HEK293 (cell line): ENCODE results near the gene GSC2.
A peak's percentile ranks its signal among the peaks of the same experiment; 100 is the strongest.

ENCODE experiments used
- CTCF ChIA-PET: fragments of 350-600 bp; formaldehyde crosslinking; extraction: SDS; loops from one replicate; lab custom pipeline; 2021; ENCODE audit warnings: antibody characterized with exemption; lab: Yijun Ruan, JAX
- POLR2A ChIA-PET: fragments of 300-600 bp; formaldehyde crosslinking; extraction: SDS; loops from one replicate; lab custom pipeline; 2020; ENCODE audit warnings: antibody characterized with exemption, inconsistent platforms; lab: Yijun Ruan, JAX
- H3K27ac ChIP-seq: fragments of 200-500 bp; sonication (Bioruptor generic); 2 replicates; pipeline ENCODE4 v1.5.1; 2014; ENCODE audit warnings: low read depth, low read length, control low read depth, inconsistent platforms; ENCODE audit errors: extremely low read depth
- H3K36me3 ChIP-seq, 2 experiments: fragments of 200-500 bp in 1 of 2; sonication (Bioruptor generic) in 1 of 2; 1 replicate in 1 of 2; 2 replicates in 1 of 2; pipeline ENCODE4 v1.5.1; 2014 to 2017; ENCODE audit warnings: inconsistent platforms in 2 of 2, low read length in 2 of 2; ENCODE audit not compliant: control insufficient read depth in 2 of 2, insufficient read depth in 1 of 2
- H3K4me1 ChIP-seq: fragments of 200-500 bp; sonication (Bioruptor generic); 2 replicates; pipeline ENCODE4 v1.5.1; 2014; ENCODE audit warnings: mild to moderate bottlenecking, low read length, inconsistent platforms; ENCODE audit not compliant: control insufficient read depth, insufficient read depth
- H3K4me3 ChIP-seq: 2 replicates; pipeline ENCODE4 v1.5.1; 2011; ENCODE audit warnings: low read depth, mild to moderate bottlenecking, control low read depth, low read length, moderate library complexity
- H3K9me3 ChIP-seq: fragments of 200-500 bp; sonication (Bioruptor generic); 2 replicates; pipeline ENCODE4 v1.5.1; 2014; ENCODE audit warnings: low read depth, low read length, inconsistent platforms; ENCODE audit not compliant: control insufficient read depth, insufficient read depth
- BCL11A ChIP-seq: fragments of 450-650 bp; formaldehyde crosslinking; IDR thresholded peaks from 2 replicates; pipeline ENCODE4 v1.5.1; 2016; ENCODE audit warnings: low read depth, missing biosample characterization, missing genetic modification characterization
- FEZF1 ChIP-seq: fragments of 450-650 bp; formaldehyde crosslinking; IDR thresholded peaks from 2 replicates; pipeline ENCODE4 v1.5.1; 2016; ENCODE audit warnings: missing biosample characterization, missing genetic modification characterization
- GFI1B ChIP-seq: fragments of 450-650 bp; formaldehyde crosslinking; IDR thresholded peaks from 2 replicates; pipeline ENCODE4 v1.5.1; 2016; ENCODE audit warnings: missing biosample characterization, missing genetic modification characterization
- GLI2 ChIP-seq: fragments of 450-650 bp; formaldehyde crosslinking; IDR thresholded peaks from 2 replicates; pipeline ENCODE4; 2017; ENCODE audit warnings: missing biosample characterization, missing genetic modification characterization, low read depth, borderline replicate concordance
- KLF10 ChIP-seq: fragments of 450-650 bp; IDR thresholded peaks from 2 replicates; pipeline ENCODE4 v1.5.1; 2018; ENCODE audit warnings: missing biosample characterization, mild to moderate bottlenecking, missing genetic modification characterization
- MEIS1 ChIP-seq: sonication (generic); formaldehyde crosslinking; IDR thresholded peaks from 2 replicates; pipeline ENCODE4 v1.8.1; 2022; ENCODE audit warnings: missing genetic modification reagents, mild to moderate bottlenecking, borderline replicate concordance
- PATZ1 ChIP-seq: fragments of 450-650 bp; formaldehyde crosslinking; IDR thresholded peaks from 2 replicates; pipeline ENCODE4 v1.5.1; 2016; ENCODE audit warnings: missing biosample characterization, missing genetic modification characterization
- PRDM1 ChIP-seq: fragments of 450-650 bp; formaldehyde crosslinking; IDR thresholded peaks from 2 replicates; pipeline ENCODE4; 2016; ENCODE audit warnings: missing biosample characterization, missing genetic modification characterization
- REPIN1 ChIP-seq: fragments of 450-650 bp; formaldehyde crosslinking; IDR thresholded peaks from 2 replicates; pipeline ENCODE4 v1.5.1; 2017; ENCODE audit warnings: missing biosample characterization, missing genetic modification characterization, low read depth
- TSHZ1 ChIP-seq: fragments of 450-650 bp; formaldehyde crosslinking; IDR thresholded peaks from 2 replicates; pipeline ENCODE4 v1.5.1; 2016; ENCODE audit warnings: missing biosample characterization, missing genetic modification characterization, borderline replicate concordance
- ZNF132 ChIP-seq: fragments of 450-650 bp; formaldehyde crosslinking; IDR thresholded peaks from 2 replicates; pipeline ENCODE4 v1.5.1; 2017; ENCODE audit warnings: missing biosample characterization, missing genetic modification characterization, borderline replicate concordance
- ZNF16 ChIP-seq: fragments of 450-650 bp; formaldehyde crosslinking; IDR thresholded peaks from 2 replicates; pipeline ENCODE4 v1.5.1; 2016; ENCODE audit warnings: low read depth, missing biosample characterization, missing genetic modification characterization
- ZNF23 ChIP-seq: fragments of 450-650 bp; formaldehyde crosslinking; IDR thresholded peaks from 2 replicates; pipeline ENCODE4 v1.5.1; 2016; ENCODE audit warnings: missing biosample characterization, missing genetic modification characterization, borderline replicate concordance
- ZNF292 ChIP-seq: fragments of 450-650 bp; formaldehyde crosslinking; IDR thresholded peaks from 2 replicates; pipeline ENCODE4 v1.5.1; 2016; ENCODE audit warnings: low read depth, missing biosample characterization, missing genetic modification characterization, borderline replicate concordance
- ZNF404 ChIP-seq: fragments of 450-650 bp; formaldehyde crosslinking; IDR thresholded peaks from 2 replicates; pipeline ENCODE4 v1.5.1; 2017; ENCODE audit warnings: missing biosample characterization, missing genetic modification characterization
- ZNF433 ChIP-seq: fragments of 450-650 bp; formaldehyde crosslinking; IDR thresholded peaks from 2 replicates; pipeline ENCODE4 v1.5.1; 2016; ENCODE audit warnings: missing biosample characterization, missing genetic modification characterization, low read depth
- ZNF658 ChIP-seq: fragments of 450-650 bp; formaldehyde crosslinking; IDR thresholded peaks from 2 replicates; pipeline ENCODE4; 2016; ENCODE audit warnings: missing biosample characterization, missing genetic modification characterization
- ZNF677 ChIP-seq: fragments of 450-650 bp; IDR thresholded peaks from 2 replicates; pipeline ENCODE4 v1.5.0; 2018; ENCODE audit warnings: missing biosample characterization, mild to moderate bottlenecking, missing genetic modification characterization, moderate library complexity
- TF ChIP-seq, protein P1 (sequence below): fragments of 450-650 bp; formaldehyde crosslinking; IDR thresholded peaks from 2 replicates; pipeline ENCODE4 v1.5.1; 2016; ENCODE audit warnings: missing biosample characterization, missing genetic modification characterization
- TF ChIP-seq, protein P2 (sequence below): fragments of 450-650 bp; formaldehyde crosslinking; IDR thresholded peaks from 2 replicates; pipeline ENCODE4 v1.5.1; 2017; ENCODE audit warnings: missing biosample characterization, missing genetic modification characterization
- TF ChIP-seq, protein P3 (sequence below): fragments of 450-650 bp; formaldehyde crosslinking; IDR thresholded peaks from 2 replicates; pipeline ENCODE4 v1.5.1; 2016; ENCODE audit warnings: missing biosample characterization, missing genetic modification characterization, borderline replicate concordance
- TF ChIP-seq, protein P4 (sequence below): fragments of 450-650 bp; formaldehyde crosslinking; IDR thresholded peaks from 2 replicates; pipeline ENCODE4 v1.5.1; 2016; ENCODE audit warnings: missing biosample characterization, missing genetic modification characterization

Gene GSC2

GRCh38 chr22:19177164-19178064 is 27.3 kb upstream of the GSC2 start:
- POLR2A ChIA-PET: interaction anchor here (0.6 to 3.2 kb wide), 6 partner anchors 29 to 302 kb away, joined by 3 to 26 read pairs (median 12); partner anchors contain the start of genes CDC45, ESS2, HIRA and MRPL40
- Histone ChIP-seq H3K9me3 (no peaks in the 10 kb centered on the region), H3K4me3 (peak overlapping the region; percentile 82), H3K36me3 (peaks cover 0 to 46% of the 10 kb centered on the region in 2 experiments; a peak in 1 of 3 replicates), H3K4me1 (no peaks in the 10 kb centered on the region; the same call in 1 of the 2 replicates), H3K27ac (peak overlapping the region; percentile 84)
- CTCF ChIA-PET: interaction anchor here (0.7 to 3.0 kb wide), 3 partner anchors 33 to 80 kb away, joined by 3 to 18 read pairs (median 5); partner anchors contain the start of gene ESS2
- TF ChIP-seq ZNF658 (no peak), GFI1B (tag by site-specific recombination) (no peak), KLF10 (tag by site-specific recombination) (no peak; the same call in 1 of the 2 replicates), ZNF132 (no peak), ZNF433 (tag by site-specific recombination) (no peak), REPIN1 (tag by site-specific recombination) (no peak), ZNF16 (no peak), ZNF404 (tag by site-specific recombination) (no peak), ZNF23 (tag by site-specific recombination) (no peak), MEIS1 (CRISPR knock-in tag) (no peak), PRDM1 (no peak), GLI2 (tag by site-specific recombination) (no peak), FEZF1 (peak; percentile 60), TSHZ1 (tag by site-specific recombination) (no peak), ZNF677 (tag by site-specific recombination) (no peak), ZNF292 (tag by site-specific recombination) (no peak), PATZ1 (tag by site-specific recombination) (no peak; the same call in 1 of the 2 replicates), BCL11A (0 out of 2 replicates have a peak, but pooled peaks have one; percentile 6)
- TF ChIP-seq, protein P1, sequence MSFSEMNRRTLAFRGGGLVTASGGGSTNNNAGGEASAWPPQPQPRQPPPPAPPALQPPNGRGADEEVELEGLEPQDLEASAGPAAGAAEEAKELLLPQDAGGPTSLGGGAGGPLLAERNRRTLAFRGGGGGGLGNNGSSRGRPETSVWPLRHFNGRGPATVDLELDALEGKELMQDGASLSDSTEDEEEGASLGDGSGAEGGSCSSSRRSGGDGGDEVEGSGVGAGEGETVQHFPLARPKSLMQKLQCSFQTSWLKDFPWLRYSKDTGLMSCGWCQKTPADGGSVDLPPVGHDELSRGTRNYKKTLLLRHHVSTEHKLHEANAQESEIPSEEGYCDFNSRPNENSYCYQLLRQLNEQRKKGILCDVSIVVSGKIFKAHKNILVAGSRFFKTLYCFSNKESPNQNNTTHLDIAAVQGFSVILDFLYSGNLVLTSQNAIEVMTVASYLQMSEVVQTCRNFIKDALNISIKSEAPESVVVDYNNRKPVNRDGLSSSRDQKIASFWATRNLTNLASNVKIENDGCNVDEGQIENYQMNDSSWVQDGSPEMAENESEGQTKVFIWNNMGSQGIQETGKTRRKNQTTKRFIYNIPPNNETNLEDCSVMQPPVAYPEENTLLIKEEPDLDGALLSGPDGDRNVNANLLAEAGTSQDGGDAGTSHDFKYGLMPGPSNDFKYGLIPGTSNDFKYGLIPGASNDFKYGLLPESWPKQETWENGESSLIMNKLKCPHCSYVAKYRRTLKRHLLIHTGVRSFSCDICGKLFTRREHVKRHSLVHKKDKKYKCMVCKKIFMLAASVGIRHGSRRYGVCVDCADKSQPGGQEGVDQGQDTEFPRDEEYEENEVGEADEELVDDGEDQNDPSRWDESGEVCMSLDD (tag by site-specific recombination): 0 out of 2 replicates have a peak, but pooled peaks have one; percentile 14
- TF ChIP-seq, protein P2, sequence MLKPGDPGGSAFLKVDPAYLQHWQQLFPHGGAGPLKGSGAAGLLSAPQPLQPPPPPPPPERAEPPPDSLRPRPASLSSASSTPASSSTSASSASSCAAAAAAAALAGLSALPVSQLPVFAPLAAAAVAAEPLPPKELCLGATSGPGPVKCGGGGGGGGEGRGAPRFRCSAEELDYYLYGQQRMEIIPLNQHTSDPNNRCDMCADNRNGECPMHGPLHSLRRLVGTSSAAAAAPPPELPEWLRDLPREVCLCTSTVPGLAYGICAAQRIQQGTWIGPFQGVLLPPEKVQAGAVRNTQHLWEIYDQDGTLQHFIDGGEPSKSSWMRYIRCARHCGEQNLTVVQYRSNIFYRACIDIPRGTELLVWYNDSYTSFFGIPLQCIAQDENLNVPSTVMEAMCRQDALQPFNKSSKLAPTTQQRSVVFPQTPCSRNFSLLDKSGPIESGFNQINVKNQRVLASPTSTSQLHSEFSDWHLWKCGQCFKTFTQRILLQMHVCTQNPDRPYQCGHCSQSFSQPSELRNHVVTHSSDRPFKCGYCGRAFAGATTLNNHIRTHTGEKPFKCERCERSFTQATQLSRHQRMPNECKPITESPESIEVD (tag by site-specific recombination): no peak
- TF ChIP-seq, protein P3, sequence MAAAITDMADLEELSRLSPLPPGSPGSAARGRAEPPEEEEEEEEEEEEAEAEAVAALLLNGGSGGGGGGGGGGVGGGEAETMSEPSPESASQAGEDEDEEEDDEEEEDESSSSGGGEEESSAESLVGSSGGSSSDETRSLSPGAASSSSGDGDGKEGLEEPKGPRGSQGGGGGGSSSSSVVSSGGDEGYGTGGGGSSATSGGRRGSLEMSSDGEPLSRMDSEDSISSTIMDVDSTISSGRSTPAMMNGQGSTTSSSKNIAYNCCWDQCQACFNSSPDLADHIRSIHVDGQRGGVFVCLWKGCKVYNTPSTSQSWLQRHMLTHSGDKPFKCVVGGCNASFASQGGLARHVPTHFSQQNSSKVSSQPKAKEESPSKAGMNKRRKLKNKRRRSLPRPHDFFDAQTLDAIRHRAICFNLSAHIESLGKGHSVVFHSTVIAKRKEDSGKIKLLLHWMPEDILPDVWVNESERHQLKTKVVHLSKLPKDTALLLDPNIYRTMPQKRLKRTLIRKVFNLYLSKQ (tag by site-specific recombination): no peak
- TF ChIP-seq, protein P4, sequence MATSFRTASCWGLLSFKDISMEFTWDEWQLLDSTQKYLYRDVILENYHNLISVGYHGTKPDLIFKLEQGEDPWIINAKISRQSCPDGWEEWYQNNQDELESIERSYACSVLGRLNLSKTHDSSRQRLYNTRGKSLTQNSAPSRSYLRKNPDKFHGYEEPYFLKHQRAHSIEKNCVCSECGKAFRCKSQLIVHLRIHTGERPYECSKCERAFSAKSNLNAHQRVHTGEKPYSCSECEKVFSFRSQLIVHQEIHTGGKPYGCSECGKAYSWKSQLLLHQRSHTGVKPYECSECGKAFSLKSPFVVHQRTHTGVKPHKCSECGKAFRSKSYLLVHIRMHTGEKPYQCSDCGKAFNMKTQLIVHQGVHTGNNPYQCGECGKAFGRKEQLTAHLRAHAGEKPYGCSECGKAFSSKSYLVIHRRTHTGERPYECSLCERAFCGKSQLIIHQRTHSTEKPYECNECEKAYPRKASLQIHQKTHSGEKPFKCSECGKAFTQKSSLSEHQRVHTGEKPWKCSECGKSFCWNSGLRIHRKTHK (tag by site-specific recombination): no peak
